Measurements from ENCODE around the gene LRRC8C.
"Not testable (repeated sequence)": the region's sequence is repeated elsewhere in the genome, so short reads cannot be mapped to it uniquely, and the experiment has no call there.

Gene LRRC8C

GRCh38 chr1:89632657-89633247 is at the start of gene LRRC8C:
Gene LRRC8C (plus strand): TSS chr1:89633120. CDS start chr1:89686474, 53,354 bp downstream.
- DNase-seq (ENCODE audit: low read depth in 3 of 3): peak; percentile 67 to 81 (median 71)

- no peak for DNase-seq (ENCODE audit: low read depth in 3 of 3)
These were observed 48.7 kb upstream of the LRRC8C start for GRCh38 chr1:89584211-89584610.

GRCh38 chr1:89584781-89585180 is 48.1 kb upstream of the LRRC8C start:
- no peak for DNase-seq (ENCODE audit: low read depth in 3 of 3)

GRCh38 chr1:89587729-89588161 is 45.2 kb upstream of the LRRC8C start:
- DNase-seq (ENCODE audit: low read depth in 3 of 3): no peak

GRCh38 chr1:89588480-89588879 is 44.4 kb upstream of the LRRC8C start:
- no peak for DNase-seq (ENCODE audit: low read depth in 3 of 3)

GRCh38 chr1:89589515-89589914 is 43.4 kb upstream of the LRRC8C start:
- no peak for DNase-seq (ENCODE audit: low read depth in 3 of 3)

GRCh38 chr1:89590341-89591080 is 42.4 kb upstream of the LRRC8C start:
- no peak for DNase-seq (ENCODE audit: low read depth in 3 of 3)

GRCh38 chr1:89592861-89593302 is 40.0 kb upstream of the LRRC8C start:
- not testable (repeated sequence) for DNase-seq (ENCODE audit: low read depth in 3 of 3)

- DNase-seq (ENCODE audit: low read depth in 3 of 3): no peak
These were observed 38.7 kb upstream of the LRRC8C start for GRCh38 chr1:89594096-89594740.

- no peak for DNase-seq (ENCODE audit: low read depth in 3 of 3)
These were observed 36.2 kb upstream of the LRRC8C start for GRCh38 chr1:89596698-89597097.

GRCh38 chr1:89598450-89599331 is 34.2 kb upstream of the LRRC8C start:
- no peak for DNase-seq (ENCODE audit: low read depth in 3 of 3)

- DNase-seq (ENCODE audit: low read depth in 3 of 3): no peak
These were observed 33.6 kb upstream of the LRRC8C start for GRCh38 chr1:89599332-89599630.

- no peak for DNase-seq (ENCODE audit: low read depth in 3 of 3)
These were observed 32.3 kb upstream of the LRRC8C start for GRCh38 chr1:89600451-89601224.

- DNase-seq (ENCODE audit: low read depth in 3 of 3): peak in 1 of 3 donors; percentile 32
These were observed 30.0 kb upstream of the LRRC8C start for GRCh38 chr1:89602871-89603404.

GRCh38 chr1:89603651-89604413 is 29.1 kb upstream of the LRRC8C start:
- DNase-seq (ENCODE audit: low read depth in 3 of 3): peak in 1 of 3 donors; percentile 44

- no peak for DNase-seq (ENCODE audit: low read depth in 3 of 3)
These were observed 28.5 kb upstream of the LRRC8C start for GRCh38 chr1:89604414-89604735.

- DNase-seq (ENCODE audit: low read depth in 3 of 3): no peak
These were observed 27.2 kb upstream of the LRRC8C start for GRCh38 chr1:89605692-89606091.

- DNase-seq (ENCODE audit: low read depth in 3 of 3): no peak
These were observed 26.5 kb upstream of the LRRC8C start for GRCh38 chr1:89606227-89606980.

- no peak for DNase-seq (ENCODE audit: low read depth in 3 of 3)
These were observed 25.8 kb upstream of the LRRC8C start for GRCh38 chr1:89607156-89607555.

Data from stimulated activated CD4-positive, alpha-beta T cell treated with anti-CD3 and anti-CD28 coated beads, TNF-alpha, amount 100 ng/mL, for 48 hours (primary cell).